ENCODE data around the gene RGPD3.
"Not testable (repeated sequence)": the region's sequence is repeated elsewhere in the genome, so short reads cannot be mapped to it uniquely, and the experiment has no call there.

RGPD3 gene

GRCh38 chr2:106468107-106468506 is at the start of gene RGPD3:
TSS of gene RGPD3 (minus strand) at chr2:106468413. CDS start at chr2:106468288, 125 bp downstream.
- DNase-seq: not testable (repeated sequence)

- DNase-seq: no peak
Observed at GRCh38 chr2:106517329-106517728, 49.1 kb upstream of the RGPD3 start.

GRCh38 chr2:106516864-106517263 is 48.7 kb upstream of the RGPD3 start:
- DNase-seq: no peak

DNA sequence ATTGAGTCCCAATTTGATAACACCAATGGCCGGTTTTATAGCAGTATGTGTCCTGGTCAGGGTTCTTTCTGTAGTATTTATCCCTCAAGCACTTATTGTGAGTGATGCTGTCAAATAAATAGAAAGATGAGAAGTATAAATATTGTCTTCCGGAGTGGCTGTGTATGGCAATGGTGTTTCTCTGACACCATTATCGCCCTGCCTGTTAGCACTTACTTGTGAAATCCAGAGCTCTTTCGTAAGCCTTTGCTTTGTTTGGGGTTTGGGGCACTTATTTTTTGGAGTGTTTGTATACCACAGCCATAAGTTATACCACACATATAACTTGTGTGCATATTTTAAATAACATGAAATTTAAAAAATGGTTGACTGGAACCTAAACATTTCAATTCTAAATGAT is 48.2 kb upstream of the RGPD3 start:
- no peak for DNase-seq

GRCh38 chr2:106514827-106515226 is 46.6 kb upstream of the RGPD3 start:
- not testable (repeated sequence) for DNase-seq

DNA sequence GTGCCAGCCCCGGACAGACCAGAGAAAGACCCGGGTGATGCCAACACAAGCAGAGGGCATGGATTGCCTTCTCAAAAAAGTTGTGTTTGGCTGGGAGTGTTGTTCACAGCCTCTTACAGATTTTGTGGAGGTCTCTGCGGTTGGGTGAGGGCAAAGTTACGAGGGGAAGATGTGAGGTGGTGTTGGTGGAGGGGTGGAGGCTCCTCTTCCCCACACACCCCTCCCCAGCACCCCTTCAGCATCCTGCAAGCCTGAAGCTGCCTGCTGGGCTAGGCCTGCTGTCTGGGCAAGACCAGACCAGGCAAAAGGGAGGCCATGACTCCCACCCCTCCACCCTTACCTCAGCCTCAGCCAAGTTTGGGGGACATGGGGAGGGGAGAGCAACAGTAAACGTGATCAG is 45.2 kb upstream of the RGPD3 start:
- DNase-seq: not testable (repeated sequence)

DNA sequence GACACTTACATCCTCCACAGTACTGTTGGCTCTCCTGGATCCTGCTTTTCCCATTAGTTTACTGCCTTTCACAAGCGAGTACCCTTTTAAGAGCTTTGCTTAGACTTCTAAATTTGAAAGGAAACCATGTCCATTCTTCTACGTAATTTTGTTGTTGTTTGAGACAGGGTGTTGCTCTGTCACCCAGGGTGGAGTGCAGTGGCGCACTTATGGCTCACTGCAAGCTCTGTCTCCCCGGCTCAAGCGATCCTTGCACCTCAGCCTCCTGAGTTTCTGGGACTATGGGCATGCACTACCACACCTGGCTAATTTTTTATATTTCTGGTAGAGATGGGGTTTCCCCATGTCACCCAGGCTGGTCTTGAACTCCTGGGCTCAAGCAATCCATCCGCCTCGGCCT is 43.7 kb upstream of the RGPD3 start:
- not testable (repeated sequence) for DNase-seq

GRCh38 chr2:106511476-106511901 is 43.3 kb upstream of the RGPD3 start:
- DNase-seq: not testable (repeated sequence)

DNA sequence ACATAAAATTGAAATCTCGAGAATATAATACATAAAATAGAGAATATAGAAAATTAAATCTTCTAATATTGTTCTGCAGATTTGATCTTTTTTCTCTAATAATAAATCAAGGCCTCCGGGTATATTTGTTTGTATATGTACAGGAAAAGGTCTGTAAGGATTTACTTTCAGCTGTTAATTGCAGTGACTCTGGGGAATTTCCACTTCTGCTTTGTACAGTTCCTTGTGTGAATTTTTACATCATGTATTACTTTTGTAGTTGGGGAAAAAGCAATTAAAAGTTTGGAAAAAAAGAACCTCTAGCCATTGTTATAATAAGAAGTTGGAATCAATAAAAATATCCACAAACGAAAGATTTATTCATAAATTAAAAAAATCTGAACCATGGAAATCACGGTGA is 42.6 kb upstream of the RGPD3 start:
- not testable (repeated sequence) for DNase-seq

- DNase-seq: not testable (repeated sequence)
Observed at GRCh38 chr2:106509374-106509770, 41.2 kb upstream of the RGPD3 start.

DNA sequence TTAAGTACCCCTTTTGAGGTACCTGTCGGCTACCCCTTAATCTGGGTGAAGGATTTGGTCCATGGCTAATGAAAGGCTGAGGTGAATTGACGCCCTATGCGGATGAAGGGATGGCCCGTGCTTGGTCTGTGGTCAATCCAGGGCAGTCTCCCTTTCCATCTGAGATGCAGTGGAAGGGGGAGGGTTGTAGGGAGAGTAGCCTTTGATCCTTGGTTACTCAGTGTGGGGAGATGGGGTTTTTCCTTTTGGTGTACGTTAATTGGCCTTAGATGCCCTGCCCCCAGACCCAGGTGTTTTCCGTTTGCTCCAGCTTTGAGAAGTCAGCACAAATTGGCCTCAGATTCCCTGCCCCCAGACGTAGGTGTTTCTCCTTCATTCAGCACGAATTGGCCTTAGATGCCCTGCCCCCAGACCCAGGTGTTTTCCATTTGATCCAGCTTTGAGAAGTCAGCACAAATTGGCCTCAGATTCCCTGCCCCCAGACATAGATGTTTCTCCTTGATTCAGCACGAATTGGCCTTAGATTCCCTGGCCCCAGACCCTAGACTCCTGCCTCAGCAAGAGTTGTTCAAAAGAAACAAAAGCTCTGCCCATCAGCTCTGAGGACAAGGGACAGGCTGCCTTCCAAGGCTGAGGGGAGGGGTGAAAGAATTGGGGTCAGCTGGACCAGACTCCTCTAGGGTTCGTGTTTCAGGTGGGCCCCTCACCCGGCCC is 40.6 kb upstream of the RGPD3 start:
- DNase-seq: not testable (repeated sequence)

DNA sequence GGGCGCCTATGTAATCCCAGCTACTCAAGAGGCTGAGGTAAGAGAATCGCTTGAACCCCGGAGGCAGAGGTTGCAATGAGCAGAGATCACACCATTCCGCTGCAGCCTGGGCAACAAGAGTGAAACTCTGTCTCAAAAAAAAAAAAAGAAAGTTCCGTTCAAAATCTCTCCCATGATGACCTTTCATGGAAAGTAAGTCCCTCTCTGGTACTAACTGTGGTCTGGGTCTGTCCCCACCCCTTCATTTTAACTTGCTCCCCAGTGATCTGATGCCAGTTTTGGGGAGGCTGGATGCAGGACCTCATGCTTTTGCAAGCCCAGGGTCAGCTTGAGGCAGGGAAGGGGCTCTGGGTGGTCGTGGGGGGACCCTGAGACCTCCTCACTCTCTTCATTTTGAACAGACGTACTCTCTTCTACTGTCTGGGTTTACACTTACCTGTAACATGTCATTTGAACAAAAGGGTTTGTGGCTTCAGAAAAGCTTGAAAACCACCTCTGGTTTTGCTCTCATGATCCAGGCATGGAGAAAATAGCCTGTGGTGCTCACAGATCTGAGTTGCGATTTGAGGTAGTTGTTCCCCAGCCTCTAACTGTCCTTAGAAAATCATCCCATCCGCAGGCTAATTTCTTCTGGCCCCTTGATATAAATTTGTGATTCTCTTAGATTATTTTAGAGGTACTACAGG is 37.9 kb upstream of the RGPD3 start:
- not testable (repeated sequence) for DNase-seq

- DNase-seq: not testable (repeated sequence)
Observed at GRCh38 chr2:106504787-106505186, 36.6 kb upstream of the RGPD3 start.

GRCh38 chr2:106504192-106504591 is 36.0 kb upstream of the RGPD3 start:
- not testable (repeated sequence) for DNase-seq

- DNase-seq: not testable (repeated sequence)
Observed at GRCh38 chr2:106502351-106502750, 34.1 kb upstream of the RGPD3 start.

- DNase-seq: not testable (repeated sequence)
Observed at GRCh38 chr2:106500350-106500749, 32.1 kb upstream of the RGPD3 start.

GRCh38 chr2:106498549-106498948 is 30.3 kb upstream of the RGPD3 start:
- DNase-seq: not testable (repeated sequence)

GRCh38 chr2:106492913-106493312 is 24.7 kb upstream of the RGPD3 start:
- DNase-seq: not testable (repeated sequence)

GRCh38 chr2:106492399-106492798 is 24.2 kb upstream of the RGPD3 start:
- not testable (repeated sequence) for DNase-seq

- not testable (repeated sequence) for DNase-seq
Observed at GRCh38 chr2:106489701-106490100, 21.5 kb upstream of the RGPD3 start.

GRCh38 chr2:106487386-106488191 is 19.4 kb upstream of the RGPD3 start:
- DNase-seq: not testable (repeated sequence)

- DNase-seq: not testable (repeated sequence)
Observed at GRCh38 chr2:106486551-106487385, 18.6 kb upstream of the RGPD3 start, which contains the start of gene CD8B2. TSS of gene CD8B2 (plus strand) at chr2:106487364. CDS start at chr2:106487427, 63 bp downstream.
